Measurements from ENCODE around the gene BMAL1.

BMAL1 gene

GRCh38 chr11:13339195-13340153 is 61.9 kb downstream of the BMAL1 start:
- peak in 1 of 3 donors; percentile 9 for DNase-seq (ENCODE audit: low read depth in 2 of 3, low spot score in 1 of 3)

GRCh38 chr11:13341026-13341425 is 63.4 kb downstream of the BMAL1 start:
- no peak for DNase-seq (ENCODE audit: low read depth in 2 of 3, low spot score in 1 of 3)

- no peak for DNase-seq (ENCODE audit: low read depth in 2 of 3, low spot score in 1 of 3)
These were observed 65.5 kb downstream of the BMAL1 start for GRCh38 chr11:13343067-13343466.

- DNase-seq (ENCODE audit: low read depth in 2 of 3, low spot score in 1 of 3): peak; percentile 42 to 79 (median 62)
These were observed 66.5 kb downstream of the BMAL1 start for GRCh38 chr11:13343931-13344717.

- DNase-seq (ENCODE audit: low read depth in 2 of 3, low spot score in 1 of 3): no peak
These were observed 67.2 kb downstream of the BMAL1 start for GRCh38 chr11:13344818-13345217.

GRCh38 chr11:13346470-13346869 is 68.9 kb downstream of the BMAL1 start:
- no peak for DNase-seq (ENCODE audit: low read depth in 2 of 3, low spot score in 1 of 3)

GRCh38 chr11:13347901-13348300 is 70.3 kb downstream of the BMAL1 start:
- no peak for DNase-seq (ENCODE audit: low read depth in 2 of 3, low spot score in 1 of 3)

GRCh38 chr11:13348305-13348704 is 70.7 kb downstream of the BMAL1 start:
- DNase-seq (ENCODE audit: low read depth in 2 of 3, low spot score in 1 of 3): no peak

GRCh38 chr11:13349046-13349445 is 71.5 kb downstream of the BMAL1 start:
- DNase-seq (ENCODE audit: low read depth in 2 of 3, low spot score in 1 of 3): no peak

GRCh38 chr11:13349581-13349980 is 72.0 kb downstream of the BMAL1 start:
- no peak for DNase-seq (ENCODE audit: low read depth in 2 of 3, low spot score in 1 of 3)

GRCh38 chr11:13352711-13353110 is 75.1 kb downstream of the BMAL1 start:
- no peak for DNase-seq (ENCODE audit: low read depth in 2 of 3, low spot score in 1 of 3)

GRCh38 chr11:13354335-13354734 is 76.7 kb downstream of the BMAL1 start:
- DNase-seq (ENCODE audit: low read depth in 2 of 3, low spot score in 1 of 3): no peak

- no peak for DNase-seq (ENCODE audit: low read depth in 2 of 3, low spot score in 1 of 3)
These were observed 77.6 kb downstream of the BMAL1 start for GRCh38 chr11:13355191-13355590.

- no peak for DNase-seq (ENCODE audit: low read depth in 2 of 3, low spot score in 1 of 3)
These were observed 79.6 kb downstream of the BMAL1 start for GRCh38 chr11:13357232-13357631.

GRCh38 chr11:13358596-13359270 is 81.1 kb downstream of the BMAL1 start:
- DNase-seq (ENCODE audit: low read depth in 2 of 3, low spot score in 1 of 3): no peak

GRCh38 chr11:13362596-13363109 is 85.1 kb downstream of the BMAL1 start:
- no peak for DNase-seq (ENCODE audit: low read depth in 2 of 3, low spot score in 1 of 3)

- no peak for DNase-seq (ENCODE audit: low read depth in 2 of 3, low spot score in 1 of 3)
These were observed 86.8 kb downstream of the BMAL1 start for GRCh38 chr11:13364388-13364787.

GRCh38 chr11:13366266-13367026 is 88.9 kb downstream of the BMAL1 start:
- DNase-seq (ENCODE audit: low read depth in 2 of 3, low spot score in 1 of 3): no peak

GRCh38 chr11:13367115-13367514 is 89.5 kb downstream of the BMAL1 start:
- DNase-seq (ENCODE audit: low read depth in 2 of 3, low spot score in 1 of 3): no peak

- no peak for DNase-seq (ENCODE audit: low read depth in 2 of 3, low spot score in 1 of 3)
These were observed 90.5 kb downstream of the BMAL1 start for GRCh38 chr11:13368041-13368446.

GRCh38 chr11:13373216-13373615 is 95.6 kb downstream of the BMAL1 start:
- DNase-seq (ENCODE audit: low read depth in 2 of 3, low spot score in 1 of 3): no peak

All from stimulated activated CD4-positive, alpha-beta T cell treated with anti-CD3 and anti-CD28 coated beads, Interleukin-12 subunit alpha, Interleukin-12 subunit beta, amount 100 ng/mL, for 48 hours (primary cell).